Left renal cortex interstitium (tissue), 4 donors: ENCODE results near the gene ABI3BP. TPM values are rescaled to one million over a fixed set of nuclear protein-coding genes. Genes with fewer than 3 reads are reported as not detected.

Source experiments
- DNase-seq, 4 donors: peaks; one replicate each; pipeline ENCODE4 v3.0.0-alpha.2; 2013; ENCODE audit warnings: low read depth in 4 of 4, low spot score in 2 of 4, missing footprints in 1 of 4
- polyA plus RNA-seq, 4 donors: library from polyadenylated mRNA; unstranded; fragments of 120-200 nt; gene quantifications; one replicate each; pipeline ENCODE4 v1.2.1, GENCODE V29; 2013; ENCODE audit not compliant: insufficient read length in 4 of 4

Gene ABI3BP
- polyA plus RNA-seq, 4 donors = 16.4 to 37.8 (median 25.7) TPM

GRCh38 chr3:100702082-100702979 lies 290.9 kb downstream of the ABI3BP start:
- no peak for DNase-seq

- no peak for DNase-seq
These were observed 292.5 kb downstream of the ABI3BP start for GRCh38 chr3:100700708-100701107.
